ENCODE data around the gene KRT72. TPM values are rescaled to one million over a fixed set of nuclear protein-coding genes. Genes with fewer than 3 reads are reported as not detected.

The KRT72 gene
- total and polyA plus RNA-seq, 2 of the 13 experiments (the other 11 are each of a cell fraction or from before 2014, with no cell fraction given) = not detected

GRCh38 chr12:52615912-52616311, 14.6 kb upstream of the KRT72 start:
- POLR2A ChIA-PET = no interaction called here
- no peaks in the 10 kb centered on the region for H3K4me1 ChIP-seq (ENCODE audit: insufficient read depth, low read length)
- in situ Hi-C loops (cut with HindIII; ENCODE audit: extremely low pct_ligation_motif_present, low pct_unique_long_range_greater_than_20kb) = no loop called here
- no peak overlapping the region for H3K9ac ChIP-seq (ENCODE audit: insufficient read depth, low read depth, low read length)
- no peak for DNase-seq (ENCODE audit: low spot score)
- no peak overlapping the region for H2AFZ ChIP-seq (ENCODE audit: low read length)
- no peaks in the 10 kb centered on the region for H3K36me3 ChIP-seq (replicated peaks in 1 of 2; ENCODE audit: control insufficient read depth in 1 of 2, insufficient read depth in 2 of 2, low read length in 2 of 2)
- CTCF ChIA-PET (ENCODE audit: low intra/inter-chr PET ratio, low total read pairs) = no interaction called here
- WGBS (ENCODE audit: low lambda C conversion rate) = no CpG with 5 or more reads among the region's 9 CpGs
- no peak overlapping the region for H3K4me2 ChIP-seq (ENCODE audit: low read depth, low read length)
- H4K20me1 ChIP-seq (ENCODE audit: insufficient read depth, low read length) = no peaks in the 10 kb centered on the region
- peaks cover 6 to 55% of the 10 kb centered on the region in 2 experiments; a peak in 3 of 5 replicates for H3K27me3 ChIP-seq (ENCODE audit: control insufficient read depth in 1 of 2, insufficient read depth in 2 of 2, low read length in 2 of 2)
- ATAC-seq = no peak
- no peaks in the 10 kb centered on the region for H3K9me3 ChIP-seq (ENCODE audit: low read length)
- no peak for TF ChIP-seq ZNF713 (CRISPR knock-in tag; IDR thresholded peaks at IDR 0.05)
- TF ChIP-seq CBX5 (CRISPR knock-in tag; IDR thresholded peaks at IDR 0.05; ENCODE audit: borderline replicate concordance) = no peak
- no peak for TF ChIP-seq DNMT3B (CRISPR knock-in tag; conservative IDR thresholded peaks at IDR 0.05)
- no peak for TF ChIP-seq RBAK (CRISPR knock-in tag; IDR thresholded peaks at IDR 0.05)
- TF ChIP-seq SMAD3 (CRISPR knock-in tag; IDR thresholded peaks at IDR 0.05) = no peak
- TF ChIP-seq SNAPC5 (CRISPR knock-in tag; IDR thresholded peaks at IDR 0.05; ENCODE audit: borderline replicate concordance) = no peak
- no peak for TF ChIP-seq EP300 (IDR thresholded peaks at IDR 0.05; ENCODE audit: low read depth in 2 of 2, low read length in 2 of 2)
- no peak for TF ChIP-seq EP300 (CRISPR knock-in tag; IDR thresholded peaks at IDR 0.05; ENCODE audit: borderline replicate concordance)
- BruUV-seq (replicated peaks) = no TSS peak
- intact Hi-C loops (cut with micrococcal nuclease; ENCODE audit: unreplicated experiment) = no loop called here
- H3K4me3 ChIP-seq (replicated peaks in 1 of 3; ENCODE audit: insufficient read depth in 1 of 3, low read depth in 2 of 3, low read length in 3 of 3) = no peak overlapping the region
- H3K79me2 ChIP-seq (ENCODE audit: insufficient read depth, low read length) = no peaks in the 10 kb centered on the region
- no peak for FAIRE-seq
- no peak overlapping the region for H3K27ac ChIP-seq (ENCODE audit: extremely low read length, insufficient read depth, low read length)

- intact Hi-C loops (cut with micrococcal nuclease; ENCODE audit: unreplicated experiment) = no loop called here
- DNase-seq (ENCODE audit: low spot score) (no peak), ATAC-seq (no peak), FAIRE-seq (no peak)
- CTCF ChIA-PET (ENCODE audit: low intra/inter-chr PET ratio, low total read pairs) = no interaction called here
- no peak overlapping the region for H3K4me3 ChIP-seq (replicated peaks in 1 of 3; ENCODE audit: insufficient read depth in 1 of 3, low read depth in 2 of 3, low read length in 3 of 3)
- POLR2A ChIA-PET = no interaction called here
- 15% methylated on average over 5 of the region's 6 CpGs for WGBS (ENCODE audit: low lambda C conversion rate)
- H3K9me3 ChIP-seq (ENCODE audit: low read length) = no peaks in the 10 kb centered on the region
- no peaks in the 10 kb centered on the region for H3K79me2 ChIP-seq (ENCODE audit: insufficient read depth, low read length)
- no peak overlapping the region for H2AFZ ChIP-seq (ENCODE audit: low read length)
- in situ Hi-C loops (cut with HindIII; ENCODE audit: extremely low pct_ligation_motif_present, low pct_unique_long_range_greater_than_20kb) = no loop called here
- H3K27me3 ChIP-seq (ENCODE audit: control insufficient read depth in 1 of 2, insufficient read depth in 2 of 2, low read length in 2 of 2) = peaks cover 4 to 54% of the 10 kb centered on the region in 2 experiments; a peak in 3 of 5 replicates
- H3K4me2 ChIP-seq (ENCODE audit: low read depth, low read length) = no peak overlapping the region
- BruUV-seq (replicated peaks) = no TSS peak
- no peaks in the 10 kb centered on the region for H4K20me1 ChIP-seq (ENCODE audit: insufficient read depth, low read length)
- no peaks in the 10 kb centered on the region for H3K4me1 ChIP-seq (ENCODE audit: insufficient read depth, low read length)
- no peak overlapping the region for H3K9ac ChIP-seq (ENCODE audit: insufficient read depth, low read depth, low read length)
- no peak overlapping the region for H3K27ac ChIP-seq (ENCODE audit: extremely low read length, insufficient read depth, low read length)
- no peaks in the 10 kb centered on the region for H3K36me3 ChIP-seq (replicated peaks in 1 of 2; ENCODE audit: control insufficient read depth in 1 of 2, insufficient read depth in 2 of 2, low read length in 2 of 2)
- TF ChIP-seq GATAD2A (CRISPR knock-in tag; IDR thresholded peaks at IDR 0.05) (no peak), ZNF326 (CRISPR knock-in tag; IDR thresholded peaks at IDR 0.05; ENCODE audit: borderline replicate concordance) (no peak), ZNF768 (CRISPR knock-in tag; IDR thresholded peaks at IDR 0.05) (no peak), RXRB (CRISPR knock-in tag; IDR thresholded peaks at IDR 0.05; ENCODE audit: borderline replicate concordance) (no peak), U2AF2 (IDR thresholded peaks at IDR 0.05; ENCODE audit: low read depth, low read length) (no peak), PBX2 (CRISPR knock-in tag; IDR thresholded peaks at IDR 0.05) (no peak), HOXA5 (CRISPR knock-in tag; IDR thresholded peaks at IDR 0.05) (no peak), PTBP1 (IDR thresholded peaks at IDR 0.05; ENCODE audit: low read depth, low read length, poor library complexity, severe bottlenecking) (no peak), MIXL1 (CRISPR knock-in tag; IDR thresholded peaks at IDR 0.05) (no peak), ZNF136 (CRISPR knock-in tag; IDR thresholded peaks at IDR 0.05; ENCODE audit: low read depth) (no peak), REXO4 (CRISPR knock-in tag; IDR thresholded peaks at IDR 0.05; ENCODE audit: borderline replicate concordance) (no peak), ZNF446 (CRISPR knock-in tag; IDR thresholded peaks at IDR 0.05) (no peak), ZNF431 (CRISPR knock-in tag; IDR thresholded peaks at IDR 0.05; ENCODE audit: borderline replicate concordance, low read depth) (no peak), TOE1 (CRISPR knock-in tag; IDR thresholded peaks at IDR 0.05) (no peak)
Observed at GRCh38 chr12:52615208-52615868, 14.1 kb upstream of the KRT72 start.
